ENCODE data around the gene NTM.

The NTM gene

GRCh38 chr11:131756479-131757110, 386.2 kb downstream of the NTM start:
- Histone ChIP-seq H3K4me1 (ENCODE audit: control insufficient read depth, insufficient read depth, low read length) (peaks cover 53% of the 10 kb centered on the region), H3K4me3 (ENCODE audit: low read length) (no peak overlapping the region), H3K9me3 (replicated peaks; ENCODE audit: low read length) (no peaks in the 10 kb centered on the region), H3K27me3 (ENCODE audit: control insufficient read depth, insufficient read depth, low read length) (no peaks in the 10 kb centered on the region), H3K4me2 (ENCODE audit: low read length) (peak overlapping the region; percentile 5), H3K36me3 (ENCODE audit: insufficient read depth, low read length) (no peaks in the 10 kb centered on the region), H3K9ac (ENCODE audit: low read depth, low read length) (peak overlapping the region; percentile 39)

GRCh38 chr11:131758726-131759125, 388.3 kb downstream of the NTM start:
- Histone ChIP-seq H3K9ac (ENCODE audit: low read depth, low read length) (no peak overlapping the region), H3K27me3 (ENCODE audit: control insufficient read depth, insufficient read depth, low read length) (no peaks in the 10 kb centered on the region), H3K4me2 (ENCODE audit: low read length) (no peak overlapping the region), H3K4me3 (ENCODE audit: low read length) (no peak overlapping the region), H3K4me1 (ENCODE audit: control insufficient read depth, insufficient read depth, low read length) (peaks cover 66% of the 10 kb centered on the region), H3K9me3 (replicated peaks; ENCODE audit: low read length) (no peaks in the 10 kb centered on the region), H3K36me3 (ENCODE audit: insufficient read depth, low read length) (no peaks in the 10 kb centered on the region)

- no peaks in the 10 kb centered on the region for H3K9me3 ChIP-seq (replicated peaks; ENCODE audit: low read length)
- peaks cover 66% of the 10 kb centered on the region for H3K4me1 ChIP-seq (ENCODE audit: control insufficient read depth, insufficient read depth, low read length)
- H3K9ac ChIP-seq (ENCODE audit: low read depth, low read length) = peak overlapping the region; percentile 67
- no peaks in the 10 kb centered on the region for H3K27me3 ChIP-seq (ENCODE audit: control insufficient read depth, insufficient read depth, low read length)
- no peak overlapping the region for H3K4me3 ChIP-seq (ENCODE audit: low read length)
- H3K4me2 ChIP-seq (ENCODE audit: low read length) = no peak overlapping the region
- no peaks in the 10 kb centered on the region for H3K36me3 ChIP-seq (ENCODE audit: insufficient read depth, low read length)
Observed at GRCh38 chr11:131759140-131759539, 388.7 kb downstream of the NTM start.

- Histone ChIP-seq H3K36me3 (ENCODE audit: insufficient read depth, low read length) (no peaks in the 10 kb centered on the region), H3K4me2 (ENCODE audit: low read length) (peak overlapping the region; percentile 70), H3K9me3 (replicated peaks; ENCODE audit: low read length) (no peaks in the 10 kb centered on the region), H3K9ac (ENCODE audit: low read depth, low read length) (peak overlapping the region; percentile 74), H3K4me3 (ENCODE audit: low read length) (peak overlapping the region; percentile 42), H3K27me3 (ENCODE audit: control insufficient read depth, insufficient read depth, low read length) (no peaks in the 10 kb centered on the region), H3K4me1 (ENCODE audit: control insufficient read depth, insufficient read depth, low read length) (peaks cover 57% of the 10 kb centered on the region)
Observed at GRCh38 chr11:131760091-131761061, 390.0 kb downstream of the NTM start.

- H3K4me2 ChIP-seq (ENCODE audit: low read length) = peak overlapping the region; percentile 47
- H3K27me3 ChIP-seq (ENCODE audit: control insufficient read depth, insufficient read depth, low read length) = no peaks in the 10 kb centered on the region
- no peaks in the 10 kb centered on the region for H3K36me3 ChIP-seq (ENCODE audit: insufficient read depth, low read length)
- peaks cover 41% of the 10 kb centered on the region for H3K4me1 ChIP-seq (ENCODE audit: control insufficient read depth, insufficient read depth, low read length)
- no peak overlapping the region for H3K4me3 ChIP-seq (ENCODE audit: low read length)
- H3K9me3 ChIP-seq (replicated peaks; ENCODE audit: low read length) = no peaks in the 10 kb centered on the region
- H3K9ac ChIP-seq (ENCODE audit: low read depth, low read length) = peak overlapping the region; percentile 45
Observed at GRCh38 chr11:131762346-131763110, 392.1 kb downstream of the NTM start.

- H3K4me2 ChIP-seq (ENCODE audit: low read length) = peak overlapping the region; percentile 47
- H3K4me1 ChIP-seq (ENCODE audit: control insufficient read depth, insufficient read depth, low read length) = peaks cover 44% of the 10 kb centered on the region
- no peaks in the 10 kb centered on the region for H3K27me3 ChIP-seq (ENCODE audit: control insufficient read depth, insufficient read depth, low read length)
- no peak overlapping the region for H3K9ac ChIP-seq (ENCODE audit: low read depth, low read length)
- H3K36me3 ChIP-seq (ENCODE audit: insufficient read depth, low read length) = no peaks in the 10 kb centered on the region
- H3K9me3 ChIP-seq (replicated peaks; ENCODE audit: low read length) = no peaks in the 10 kb centered on the region
- H3K4me3 ChIP-seq (ENCODE audit: low read length) = no peak overlapping the region
Observed at GRCh38 chr11:131763193-131763890, 392.9 kb downstream of the NTM start.

GRCh38 chr11:131764126-131764525, 393.7 kb downstream of the NTM start:
- Histone ChIP-seq H3K4me2 (ENCODE audit: low read length) (no peak overlapping the region), H3K9me3 (replicated peaks; ENCODE audit: low read length) (no peaks in the 10 kb centered on the region), H3K9ac (ENCODE audit: low read depth, low read length) (no peak overlapping the region), H3K4me3 (ENCODE audit: low read length) (no peak overlapping the region), H3K36me3 (ENCODE audit: insufficient read depth, low read length) (no peaks in the 10 kb centered on the region), H3K4me1 (ENCODE audit: control insufficient read depth, insufficient read depth, low read length) (peaks cover 39% of the 10 kb centered on the region), H3K27me3 (ENCODE audit: control insufficient read depth, insufficient read depth, low read length) (no peaks in the 10 kb centered on the region)

- Histone ChIP-seq H3K36me3 (ENCODE audit: insufficient read depth, low read length) (no peaks in the 10 kb centered on the region), H3K9ac (ENCODE audit: low read depth, low read length) (no peak overlapping the region), H3K4me3 (ENCODE audit: low read length) (no peak overlapping the region), H3K27me3 (ENCODE audit: control insufficient read depth, insufficient read depth, low read length) (no peaks in the 10 kb centered on the region), H3K4me1 (ENCODE audit: control insufficient read depth, insufficient read depth, low read length) (peaks cover 35% of the 10 kb centered on the region), H3K9me3 (replicated peaks; ENCODE audit: low read length) (no peaks in the 10 kb centered on the region), H3K4me2 (ENCODE audit: low read length) (no peak overlapping the region)
Observed at GRCh38 chr11:131764649-131765048, 394.2 kb downstream of the NTM start.

- no peak overlapping the region for H3K9ac ChIP-seq (ENCODE audit: low read depth, low read length)
- no peaks in the 10 kb centered on the region for H3K9me3 ChIP-seq (replicated peaks; ENCODE audit: low read length)
- no peak overlapping the region for H3K4me3 ChIP-seq (ENCODE audit: low read length)
- H3K36me3 ChIP-seq (ENCODE audit: insufficient read depth, low read length) = no peaks in the 10 kb centered on the region
- H3K4me2 ChIP-seq (ENCODE audit: low read length) = no peak overlapping the region
- peaks cover 42% of the 10 kb centered on the region for H3K4me1 ChIP-seq (ENCODE audit: control insufficient read depth, insufficient read depth, low read length)
- H3K27me3 ChIP-seq (ENCODE audit: control insufficient read depth, insufficient read depth, low read length) = no peaks in the 10 kb centered on the region
Observed at GRCh38 chr11:131766637-131767036, 396.2 kb downstream of the NTM start.

GRCh38 chr11:131767421-131767820, 397.0 kb downstream of the NTM start:
- Histone ChIP-seq H3K27me3 (ENCODE audit: control insufficient read depth, insufficient read depth, low read length) (no peaks in the 10 kb centered on the region), H3K4me1 (ENCODE audit: control insufficient read depth, insufficient read depth, low read length) (peaks cover 40% of the 10 kb centered on the region), H3K4me3 (ENCODE audit: low read length) (no peak overlapping the region), H3K36me3 (ENCODE audit: insufficient read depth, low read length) (no peaks in the 10 kb centered on the region), H3K9me3 (replicated peaks; ENCODE audit: low read length) (no peaks in the 10 kb centered on the region), H3K4me2 (ENCODE audit: low read length) (no peak overlapping the region), H3K9ac (ENCODE audit: low read depth, low read length) (no peak overlapping the region)

GRCh38 chr11:131770801-131771200, 400.4 kb downstream of the NTM start:
- Histone ChIP-seq H3K27me3 (ENCODE audit: control insufficient read depth, insufficient read depth, low read length) (no peaks in the 10 kb centered on the region), H3K4me2 (ENCODE audit: low read length) (peak overlapping the region; percentile 51), H3K36me3 (ENCODE audit: insufficient read depth, low read length) (no peaks in the 10 kb centered on the region), H3K4me1 (ENCODE audit: control insufficient read depth, insufficient read depth, low read length) (peaks cover 30% of the 10 kb centered on the region), H3K4me3 (ENCODE audit: low read length) (no peak overlapping the region), H3K9me3 (replicated peaks; ENCODE audit: low read length) (no peaks in the 10 kb centered on the region), H3K9ac (ENCODE audit: low read depth, low read length) (no peak overlapping the region)
